ENCODE results near the gene EREG. TPM values are rescaled to one million over a fixed set of nuclear protein-coding genes. Genes with fewer than 3 reads are reported as not detected.
A peak's percentile ranks its signal among the peaks of the same experiment; 100 is the strongest.
"Not testable (repeated sequence)": the region's sequence is repeated elsewhere in the genome, so short reads cannot be mapped to it uniquely, and the experiment has no call there.

EREG gene
- total RNA-seq, 1 donor: 165 TPM

DNA sequence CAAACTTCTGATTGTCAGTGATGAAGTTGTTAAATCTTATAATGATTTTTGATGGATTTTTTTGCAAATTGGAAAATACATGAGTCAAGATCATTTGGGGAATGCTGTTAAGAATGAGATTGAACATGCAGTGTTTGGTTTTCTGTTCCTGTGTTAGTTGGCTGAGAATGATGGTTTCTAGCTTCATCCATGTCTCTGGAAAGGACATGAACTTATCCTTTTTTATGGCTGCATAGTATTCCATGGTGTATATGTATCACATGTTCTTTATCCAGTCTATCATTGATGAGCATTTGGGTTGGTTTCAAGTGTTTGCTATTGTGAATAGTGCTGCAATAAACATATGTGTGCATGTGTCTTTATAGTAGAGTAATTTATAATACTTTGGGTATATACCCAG lies 24.5 kb upstream of the EREG start:
- DNase-seq (ENCODE audit: low read depth in 2 of 3, low spot score in 2 of 3): not testable (repeated sequence)

DNA sequence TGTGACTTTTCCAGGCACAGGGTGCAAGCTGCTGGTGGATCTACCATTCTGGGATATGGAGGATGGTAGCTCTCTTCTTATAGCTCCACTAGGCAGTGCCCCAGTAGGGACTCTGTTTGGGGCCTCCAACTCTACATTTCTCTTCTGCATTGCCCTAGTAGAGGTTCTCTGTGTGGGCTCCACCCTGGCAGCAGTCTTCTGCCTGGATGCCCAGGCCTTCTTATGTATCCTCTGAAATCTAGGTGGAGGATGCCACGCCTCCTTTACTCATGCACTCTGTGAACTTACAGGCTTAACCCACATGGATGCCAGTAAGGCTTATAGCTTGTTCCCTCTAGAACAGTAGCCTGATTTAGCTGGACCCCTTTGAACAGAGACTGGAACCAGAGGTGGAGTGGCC lies 20.9 kb upstream of the EREG start:
- peak in 1 of 3 donors; percentile 44 for DNase-seq (ENCODE audit: low read depth in 2 of 3, low spot score in 2 of 3)

DNA sequence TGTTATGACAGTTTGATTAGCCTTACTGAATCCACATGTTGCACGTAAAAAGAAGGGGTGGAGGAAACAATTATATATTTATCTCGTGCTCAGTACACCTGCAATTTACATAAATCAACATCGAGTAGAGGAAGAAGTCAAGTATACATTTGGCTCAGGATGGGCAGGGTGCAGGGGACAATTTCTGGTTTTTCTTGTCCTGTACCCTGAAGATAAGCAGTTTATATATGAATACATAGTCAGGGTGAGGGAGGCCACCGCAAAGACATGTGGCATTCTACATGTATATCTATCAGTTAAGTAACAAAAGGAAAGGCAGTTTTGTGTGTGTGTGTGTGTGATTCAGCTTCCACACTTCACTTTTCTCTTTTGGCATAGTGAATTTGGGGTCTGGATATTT lies 11.1 kb upstream of the EREG start:
- DNase-seq (ENCODE audit: low read depth in 2 of 3, low spot score in 2 of 3): peak in 1 of 3 donors; percentile 58

DNA sequence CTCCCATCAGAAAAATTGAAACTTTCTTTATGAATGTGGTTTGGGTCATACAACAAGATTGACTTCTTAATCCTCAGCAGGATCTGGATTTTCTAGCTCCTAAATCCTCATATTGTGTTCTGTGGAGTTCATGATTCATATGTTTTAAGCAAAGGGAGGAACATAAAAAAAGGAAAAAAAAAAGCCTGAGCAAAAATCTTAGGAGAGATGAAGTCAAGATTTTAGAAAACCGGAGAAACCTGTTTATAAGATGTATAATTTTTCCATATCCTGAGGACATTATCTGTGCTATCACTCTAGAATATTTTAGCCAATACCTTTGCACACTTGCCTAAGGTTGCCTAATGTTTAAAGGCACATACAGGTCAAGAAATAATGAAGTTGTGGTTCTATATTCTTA lies 7.0 kb upstream of the EREG start:
- DNase-seq (ENCODE audit: low read depth in 2 of 3, low spot score in 2 of 3): no peak

DNA sequence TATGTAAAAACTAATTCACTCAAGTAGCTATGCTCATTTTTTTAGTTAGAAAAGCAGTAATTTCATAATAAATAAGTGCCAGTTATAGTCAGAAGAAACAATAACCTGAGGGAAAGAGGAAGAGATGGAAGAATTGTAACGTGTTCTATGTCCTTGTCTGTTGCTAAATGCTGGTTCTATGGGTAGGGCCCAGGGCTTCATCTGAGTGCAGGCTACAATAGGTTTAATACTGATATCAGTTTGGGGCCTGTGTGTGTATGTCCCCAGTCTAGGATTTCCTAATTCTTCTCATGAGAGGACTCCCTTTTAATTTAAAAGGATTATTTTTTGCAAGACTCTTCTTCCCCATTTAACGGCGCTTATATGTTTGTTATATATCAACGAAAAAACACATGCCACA lies 3.3 kb upstream of the EREG start:
- DNase-seq (ENCODE audit: low read depth in 2 of 3, low spot score in 2 of 3): no peak

DNA sequence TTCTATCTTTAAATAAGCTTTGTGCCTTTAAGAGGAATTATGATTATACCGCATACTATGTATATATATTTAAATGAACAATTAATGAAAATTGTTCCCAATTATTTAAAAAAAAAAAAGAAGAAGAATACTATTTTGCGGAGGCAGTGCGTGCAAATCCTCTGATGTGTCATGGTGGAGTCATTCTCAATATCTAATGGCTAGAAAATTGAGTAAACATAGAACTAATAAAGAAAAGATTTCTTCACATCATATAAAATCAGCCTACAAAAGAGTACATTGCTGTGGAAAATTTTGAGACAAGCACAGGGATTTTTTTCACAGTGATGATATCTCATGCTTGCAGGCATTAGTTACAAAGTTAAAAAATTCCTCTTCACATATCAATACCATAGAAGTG lies 2.6 kb upstream of the EREG start:
- no peak for DNase-seq (ENCODE audit: low read depth in 2 of 3, low spot score in 2 of 3)

DNA sequence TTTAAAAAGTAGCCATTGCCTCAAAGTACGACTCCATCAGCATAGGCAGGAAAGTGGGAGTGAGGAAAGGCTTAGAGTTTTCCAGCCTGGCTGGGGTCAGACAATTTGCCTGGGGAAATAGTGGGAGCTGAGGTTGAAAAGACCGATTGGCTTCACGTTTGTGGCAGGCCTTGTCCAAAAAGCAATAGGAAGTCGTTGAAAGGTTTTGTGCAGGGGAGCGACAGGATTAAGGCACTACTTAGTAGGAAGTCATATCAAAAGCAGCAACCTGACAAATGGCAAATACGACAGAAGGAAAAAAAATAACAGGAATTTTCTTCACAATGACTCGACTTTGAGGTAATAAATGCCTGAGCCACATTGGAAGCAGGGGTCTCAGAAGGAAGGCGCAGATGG lies 691 bp upstream of the EREG start:
- no peak for DNase-seq (ENCODE audit: low read depth in 2 of 3, low spot score in 2 of 3)

GRCh38 chr4:74365761-74366160 lies 816 bp downstream of the EREG start:
- DNase-seq (ENCODE audit: low read depth in 2 of 3, low spot score in 2 of 3): peak in 1 of 3 donors; percentile 31

DNA sequence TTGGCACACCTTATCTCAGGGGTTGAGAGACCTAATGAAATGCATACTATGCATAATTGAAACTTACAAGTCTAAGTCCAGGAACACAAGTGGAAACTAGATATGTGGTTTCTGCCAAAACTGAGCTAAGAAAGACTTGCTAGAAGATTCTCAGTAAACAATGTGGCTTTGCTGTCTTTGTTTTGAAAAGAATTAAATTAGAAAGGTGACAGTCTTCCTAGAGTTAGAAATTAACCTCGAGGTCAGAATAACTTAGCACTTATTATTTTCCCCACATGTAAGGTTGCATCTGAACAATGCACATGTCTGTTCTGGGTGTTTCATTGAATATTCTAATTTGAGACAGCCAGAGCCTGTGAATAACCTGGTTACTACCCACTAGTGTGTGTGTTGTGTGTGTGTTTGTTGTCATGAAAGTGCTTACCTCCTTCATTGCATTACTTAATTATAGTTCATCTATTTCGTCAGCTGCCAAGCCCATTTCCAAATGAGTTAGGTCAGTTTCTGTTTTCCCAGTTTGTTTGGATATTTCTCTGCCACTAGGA lies 1.5 kb downstream of the EREG start:
- no peak for DNase-seq (ENCODE audit: low read depth in 2 of 3, low spot score in 2 of 3)

- no peak for DNase-seq (ENCODE audit: low read depth in 2 of 3, low spot score in 2 of 3)
These were observed 2.8 kb downstream of the EREG start for GRCh38 chr4:74367656-74368290.

DNA sequence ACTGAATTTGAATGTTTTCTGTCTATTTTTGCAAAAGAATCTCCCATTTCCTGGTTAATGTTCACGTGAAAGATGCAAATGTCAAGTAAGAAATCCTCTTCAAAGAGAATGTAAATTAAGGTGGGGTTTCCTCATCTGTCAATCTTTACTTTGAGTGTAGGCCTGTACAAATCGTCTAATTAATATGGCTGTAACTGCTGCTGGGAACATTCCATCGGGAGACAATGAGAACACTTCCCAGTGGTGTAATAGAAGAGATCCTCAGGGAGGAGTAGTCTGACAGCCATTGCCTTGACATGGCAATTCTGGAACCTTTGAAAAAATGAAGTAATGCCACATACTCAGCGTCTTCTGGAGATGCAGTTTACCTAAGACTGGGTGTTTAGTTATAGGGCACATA lies 3.7 kb downstream of the EREG start:
- no peak for DNase-seq (ENCODE audit: low read depth in 2 of 3, low spot score in 2 of 3)

- no peak for DNase-seq (ENCODE audit: low read depth in 2 of 3, low spot score in 2 of 3)
These were observed 4.9 kb downstream of the EREG start for GRCh38 chr4:74369855-74370254.

- DNase-seq (ENCODE audit: low read depth in 2 of 3, low spot score in 2 of 3): peak in 2 of 3 donors; percentile 67 to 76
These were observed 6.0 kb downstream of the EREG start for GRCh38 chr4:74370912-74371311.

DNA sequence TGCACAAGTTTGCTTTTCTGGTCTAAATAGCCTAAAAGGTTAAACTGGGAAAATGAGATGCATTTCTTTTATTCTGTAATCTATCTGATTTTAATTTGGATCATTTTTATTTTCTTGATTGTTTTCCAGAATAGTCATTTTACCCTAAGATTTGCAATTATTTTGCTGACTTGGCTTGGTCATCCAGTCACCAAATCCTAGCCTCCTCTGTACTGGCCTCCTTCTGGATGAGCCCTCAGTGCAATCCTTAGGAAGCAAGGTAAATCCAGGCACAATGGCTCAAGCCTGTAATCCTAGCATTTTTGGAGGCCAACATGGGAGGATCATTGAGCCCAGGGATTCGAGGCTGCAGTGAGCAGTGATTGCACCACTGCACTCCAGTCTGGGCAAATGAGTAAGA lies 9.2 kb downstream of the EREG start:
- no peak for DNase-seq (ENCODE audit: low read depth in 2 of 3, low spot score in 2 of 3)

GRCh38 chr4:74374561-74375327 lies 9.8 kb downstream of the EREG start:
- DNase-seq (ENCODE audit: low read depth in 2 of 3, low spot score in 2 of 3): peak in 1 of 3 donors; percentile 65

DNA sequence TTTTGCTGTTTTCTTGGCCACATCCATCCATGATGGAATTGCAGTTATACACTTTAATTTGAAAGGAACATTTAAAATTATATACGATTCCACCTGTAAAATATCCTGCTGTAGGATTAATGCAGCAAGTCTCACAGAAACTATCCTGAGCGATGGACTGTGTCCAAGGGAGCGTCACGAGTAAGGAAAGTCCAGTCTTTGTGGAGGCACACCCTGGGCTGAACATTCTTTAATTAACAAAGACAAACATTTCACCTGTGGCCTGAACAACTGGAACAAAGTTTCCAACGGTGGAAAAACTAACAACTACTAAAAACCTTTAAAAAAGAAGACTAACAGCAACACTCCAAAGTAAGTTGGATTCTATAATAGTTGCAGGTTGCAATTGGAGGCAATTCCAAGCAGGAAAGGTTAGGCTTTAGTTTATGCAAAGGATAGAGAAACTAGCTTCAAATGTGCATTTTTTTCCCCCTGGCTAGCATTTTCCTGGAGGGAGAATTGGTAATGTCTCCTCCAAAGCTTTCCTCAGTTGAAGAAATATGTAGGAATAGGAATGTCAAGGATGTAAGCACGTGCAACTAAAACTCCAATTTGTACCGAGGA lies 11.0 kb downstream of the EREG start:
- DNase-seq (ENCODE audit: low read depth in 2 of 3, low spot score in 2 of 3): no peak

- peak in 2 of 3 donors; percentile 58 to 75 for DNase-seq (ENCODE audit: low read depth in 2 of 3, low spot score in 2 of 3)
These were observed 12.0 kb downstream of the EREG start for GRCh38 chr4:74376888-74377483.

DNA sequence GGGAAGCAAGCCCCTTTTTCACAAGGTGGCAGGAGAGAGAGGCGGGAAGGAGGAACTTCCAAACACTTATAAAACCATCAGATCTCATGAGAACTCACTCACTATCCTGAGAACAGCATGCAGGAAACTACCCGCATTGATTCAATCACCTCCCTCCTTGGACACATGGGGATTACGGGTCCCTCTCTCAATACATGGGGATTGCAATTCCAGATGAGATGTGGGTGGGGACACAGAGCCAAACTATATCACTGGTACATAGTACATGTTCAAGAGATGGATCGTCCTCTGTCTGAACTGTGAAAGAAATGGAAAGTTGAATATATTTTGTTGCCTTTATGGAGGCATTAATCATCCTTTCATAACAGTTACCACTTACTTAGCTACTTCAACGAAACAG lies 12.8 kb downstream of the EREG start:
- DNase-seq (ENCODE audit: low read depth in 2 of 3, low spot score in 2 of 3): no peak

DNA sequence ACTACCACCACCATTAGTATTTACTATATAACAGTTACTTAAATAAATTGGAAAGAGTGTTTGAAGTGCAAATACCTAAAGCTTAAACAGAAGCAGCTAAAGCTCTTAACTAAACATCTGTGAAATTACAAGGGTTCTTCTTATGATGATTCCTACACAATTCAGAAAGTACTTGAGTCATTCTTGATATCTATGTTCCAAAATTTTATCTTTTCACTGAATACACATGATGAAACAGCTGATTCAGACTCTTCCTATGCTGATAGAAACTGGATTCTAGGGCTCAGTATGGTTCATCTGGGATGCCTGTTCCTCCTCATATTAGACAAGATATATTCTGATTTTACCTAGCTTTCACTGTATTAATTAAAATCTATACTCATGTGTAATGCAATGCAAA lies 13.6 kb downstream of the EREG start:
- no peak for DNase-seq (ENCODE audit: low read depth in 2 of 3, low spot score in 2 of 3)

GRCh38 chr4:74379912-74380311 lies 15.0 kb downstream of the EREG start:
- DNase-seq (ENCODE audit: low read depth in 2 of 3, low spot score in 2 of 3): no peak

DNA sequence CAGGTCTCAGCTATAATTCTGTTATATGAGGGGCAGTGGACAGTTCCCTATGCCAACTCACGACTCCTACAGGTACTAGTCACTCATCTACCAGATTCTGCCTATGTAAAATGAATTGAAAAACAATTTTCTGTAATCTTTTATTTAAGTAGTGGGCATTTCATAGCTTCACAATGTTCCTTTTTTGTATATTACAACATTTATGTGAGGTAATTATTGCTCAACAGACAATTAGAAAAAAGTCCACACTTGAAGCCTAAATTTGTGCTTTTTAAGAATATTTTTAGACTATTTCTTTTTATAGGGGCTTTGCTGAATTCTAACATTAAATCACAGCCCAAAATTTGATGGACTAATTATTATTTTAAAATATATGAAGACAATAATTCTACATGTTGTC lies 20.4 kb downstream of the EREG start:
- no peak for DNase-seq (ENCODE audit: low read depth in 2 of 3, low spot score in 2 of 3)
